Stimulated activated naive CD8-positive, alpha-beta T cell treated with anti-CD3 and anti-CD28 coated beads, Interleukin-15, Interleukin-2, amounts not matched to agents 100 U/mL and 50 U/mL, for 24 hours (primary cell): ENCODE measurements around the gene TGFA.

ENCODE experiments used
- ATAC-seq: fragments of 150-1000 bp; cut with Tn5 transposase; one replicate; pipeline ENCODE4 v1.10.0; 2021
- DNase-seq: peaks from one replicate; pipeline ENCODE4 v3.0.0; 2021

The TGFA gene

GRCh38 chr2:70552501-70553333 is 909 bp downstream of the TGFA start:
- DNase-seq = peak; percentile 12
- no peak for ATAC-seq

GRCh38 chr2:70551167-70551566 is 2.5 kb downstream of the TGFA start:
- ATAC-seq (no peak), DNase-seq (no peak)

- ATAC-seq (no peak), DNase-seq (no peak)
Observed at GRCh38 chr2:70549962-70550361, 3.7 kb downstream of the TGFA start.

- DNase-seq (no peak), ATAC-seq (no peak)
Observed at GRCh38 chr2:70549064-70549710, 4.4 kb downstream of the TGFA start.

- no peak for ATAC-seq
Observed at GRCh38 chr2:70548233-70548632, 5.4 kb downstream of the TGFA start.

GRCh38 chr2:70546885-70547284 is 6.7 kb downstream of the TGFA start:
- ATAC-seq (no peak), DNase-seq (no peak)

More at GRCh38 chr2:70548233-70548632, 5.4 kb downstream of the TGFA start:
- DNase-seq = no peak

- DNase-seq (no peak), ATAC-seq (no peak)
Observed at GRCh38 chr2:70546376-70546775, 7.2 kb downstream of the TGFA start.

- no peak for ATAC-seq
- no peak for DNase-seq
Observed at GRCh38 chr2:70541481-70542020, 12.1 kb downstream of the TGFA start.

GRCh38 chr2:70537840-70538239 is 15.8 kb downstream of the TGFA start:
- DNase-seq (no peak), ATAC-seq (no peak)

GRCh38 chr2:70536517-70537055 is 17.0 kb downstream of the TGFA start:
- DNase-seq = no peak
- ATAC-seq = no peak

- DNase-seq (no peak), ATAC-seq (no peak)
Observed at GRCh38 chr2:70535573-70535972, 18.1 kb downstream of the TGFA start.

- DNase-seq = no peak
- no peak for ATAC-seq
Observed at GRCh38 chr2:70534183-70534836, 19.3 kb downstream of the TGFA start.

GRCh38 chr2:70532244-70532935 is 21.2 kb downstream of the TGFA start:
- ATAC-seq = no peak

GRCh38 chr2:70531419-70532086 is 22.1 kb downstream of the TGFA start:
- DNase-seq (no peak), ATAC-seq (no peak)

More at GRCh38 chr2:70532244-70532935, 21.2 kb downstream of the TGFA start:
- DNase-seq = no peak

GRCh38 chr2:70529610-70530009 is 24.0 kb downstream of the TGFA start:
- no peak for ATAC-seq
- no peak for DNase-seq

GRCh38 chr2:70528929-70529328 is 24.7 kb downstream of the TGFA start:
- no peak for DNase-seq
- ATAC-seq = no peak

GRCh38 chr2:70528276-70528675 is 25.4 kb downstream of the TGFA start:
- no peak for ATAC-seq
- DNase-seq = no peak

- ATAC-seq = no peak
- no peak for DNase-seq
Observed at GRCh38 chr2:70527447-70528080, 26.1 kb downstream of the TGFA start.

- no peak for ATAC-seq
- DNase-seq = no peak
Observed at GRCh38 chr2:70526126-70526525, 27.5 kb downstream of the TGFA start.

GRCh38 chr2:70525032-70525431 is 28.6 kb downstream of the TGFA start:
- ATAC-seq = no peak
- DNase-seq = no peak
